COR-L47 (cell line): ENCODE measurements around the gene AQP12A.

Experiments
- DNase-seq: peaks from one replicate; lab custom pipeline; 2025; lab: John Stamatoyannopoulos, UW

The AQP12A gene

GRCh38 chr2:240723851-240724250 is 32.2 kb downstream of the AQP12A start:
- no peak for DNase-seq

- no peak for DNase-seq
These were observed 32.8 kb downstream of the AQP12A start for GRCh38 chr2:240724431-240724830.

GRCh38 chr2:240725266-240725665 is 33.6 kb downstream of the AQP12A start:
- DNase-seq = no peak

GRCh38 chr2:240725671-240726070 is 34.0 kb downstream of the AQP12A start:
- DNase-seq = no peak

- DNase-seq = no peak
These were observed 35.2 kb downstream of the AQP12A start for GRCh38 chr2:240726876-240727275.

- DNase-seq = no peak
These were observed 35.8 kb downstream of the AQP12A start for GRCh38 chr2:240727439-240727838.

GRCh38 chr2:240727913-240728312 is 36.2 kb downstream of the AQP12A start:
- DNase-seq = no peak

- DNase-seq = no peak
These were observed 36.7 kb downstream of the AQP12A start for GRCh38 chr2:240728361-240728760.

GRCh38 chr2:240728827-240729226 is 37.2 kb downstream of the AQP12A start:
- DNase-seq = no peak

- DNase-seq = no peak
These were observed 39.0 kb downstream of the AQP12A start for GRCh38 chr2:240730501-240731177.

- DNase-seq = no peak
These were observed 39.5 kb downstream of the AQP12A start for GRCh38 chr2:240731178-240731545.

GRCh38 chr2:240732184-240732583 is 40.5 kb downstream of the AQP12A start:
- no peak for DNase-seq

- no peak for DNase-seq
These were observed 41.4 kb downstream of the AQP12A start for GRCh38 chr2:240732911-240733622.

- DNase-seq = no peak
These were observed 42.3 kb downstream of the AQP12A start for GRCh38 chr2:240733803-240734495.

GRCh38 chr2:240734756-240735155 is 43.1 kb downstream of the AQP12A start:
- DNase-seq = no peak

- no peak for DNase-seq
These were observed 43.8 kb downstream of the AQP12A start for GRCh38 chr2:240735476-240735875.

- DNase-seq = no peak
These were observed 44.9 kb downstream of the AQP12A start for GRCh38 chr2:240736281-240737250.

- no peak for DNase-seq
These were observed 45.8 kb downstream of the AQP12A start for GRCh38 chr2:240737512-240737911.

- no peak for DNase-seq
These were observed 46.3 kb downstream of the AQP12A start for GRCh38 chr2:240737958-240738357.

- DNase-seq = no peak
These were observed 48.1 kb downstream of the AQP12A start for GRCh38 chr2:240739797-240740196.

GRCh38 chr2:240741091-240741490 is 49.4 kb downstream of the AQP12A start:
- DNase-seq = no peak

GRCh38 chr2:240742602-240743095 is 51.0 kb downstream of the AQP12A start:
- DNase-seq = no peak
